Measurements from ENCODE around the gene LLCFC1.

DNA sequence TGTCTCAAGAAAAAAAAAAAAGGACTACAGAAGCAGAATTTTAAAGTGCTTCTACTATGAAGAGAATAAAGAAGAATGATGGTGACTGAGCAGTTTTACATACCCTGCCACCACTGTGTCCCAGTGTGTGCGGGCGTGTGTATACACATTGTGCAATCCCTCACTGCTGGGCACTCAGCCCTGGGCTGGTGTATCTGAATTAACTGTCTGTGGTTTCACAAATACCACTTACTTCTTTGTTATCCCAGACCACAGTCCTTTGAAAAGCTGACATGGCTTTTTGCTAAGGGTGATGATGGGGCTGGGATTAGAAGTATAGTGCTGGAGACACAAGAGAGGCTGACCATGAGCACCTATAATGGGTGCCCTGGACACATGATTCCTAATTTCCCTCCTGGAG, 32.6 kb upstream of the LLCFC1 start:
- TF ChIP-seq EZH2 (optimal IDR thresholded peaks at IDR 0.05; ENCODE audit: low read depth, low read length) (no peak), EZH2phosphoT487 (IDR thresholded peaks at IDR 0.05; ENCODE audit: low read length) (no peak)
- TF ChIP-seq, protein P1, sequence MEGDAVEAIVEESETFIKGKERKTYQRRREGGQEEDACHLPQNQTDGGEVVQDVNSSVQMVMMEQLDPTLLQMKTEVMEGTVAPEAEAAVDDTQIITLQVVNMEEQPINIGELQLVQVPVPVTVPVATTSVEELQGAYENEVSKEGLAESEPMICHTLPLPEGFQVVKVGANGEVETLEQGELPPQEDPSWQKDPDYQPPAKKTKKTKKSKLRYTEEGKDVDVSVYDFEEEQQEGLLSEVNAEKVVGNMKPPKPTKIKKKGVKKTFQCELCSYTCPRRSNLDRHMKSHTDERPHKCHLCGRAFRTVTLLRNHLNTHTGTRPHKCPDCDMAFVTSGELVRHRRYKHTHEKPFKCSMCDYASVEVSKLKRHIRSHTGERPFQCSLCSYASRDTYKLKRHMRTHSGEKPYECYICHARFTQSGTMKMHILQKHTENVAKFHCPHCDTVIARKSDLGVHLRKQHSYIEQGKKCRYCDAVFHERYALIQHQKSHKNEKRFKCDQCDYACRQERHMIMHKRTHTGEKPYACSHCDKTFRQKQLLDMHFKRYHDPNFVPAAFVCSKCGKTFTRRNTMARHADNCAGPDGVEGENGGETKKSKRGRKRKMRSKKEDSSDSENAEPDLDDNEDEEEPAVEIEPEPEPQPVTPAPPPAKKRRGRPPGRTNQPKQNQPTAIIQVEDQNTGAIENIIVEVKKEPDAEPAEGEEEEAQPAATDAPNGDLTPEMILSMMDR (IDR thresholded peaks at IDR 0.05; ENCODE audit: low read length) = no peak

All from MM.1S (cell line).